ENCODE data around the gene MCC. TPM values are rescaled to one million over a fixed set of nuclear protein-coding genes. Genes with fewer than 3 reads are reported as not detected.

MCC gene
- total RNA-seq, 1 donor from 2014 or later: 14.0 TPM

DNA sequence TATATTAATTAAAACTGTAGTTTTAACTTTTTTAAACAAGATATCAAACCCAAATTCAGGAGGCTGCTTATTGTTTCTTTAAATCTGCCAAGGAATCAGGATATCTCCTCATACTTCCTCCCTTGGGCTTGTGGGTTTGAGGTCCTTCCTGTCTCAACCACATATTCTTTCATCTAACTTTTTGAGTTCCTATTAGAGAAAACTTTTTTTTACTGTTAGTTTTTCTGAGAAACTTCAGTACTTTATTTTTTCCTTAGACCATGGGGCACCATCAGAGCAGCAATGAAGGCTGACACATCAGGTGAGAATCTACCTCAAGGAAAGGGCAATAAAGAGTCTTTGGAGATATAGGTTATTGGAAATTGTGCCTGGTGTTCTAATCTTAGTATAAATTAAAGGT, 110.2 kb downstream of the MCC start:
- Mint-ChIP-seq H3K4me3 (ENCODE audit: unreplicated experiment) (no peak overlapping the region), H3K27ac (ENCODE audit: unreplicated experiment) (no peak overlapping the region), H3K36me3 (ENCODE audit: unreplicated experiment) (no peaks in the 10 kb centered on the region), H3K27me3 (ENCODE audit: unreplicated experiment) (no peaks in the 10 kb centered on the region), H3K4me1 (ENCODE audit: unreplicated experiment) (peaks cover 3% of the 10 kb centered on the region), H3K9me3 (ENCODE audit: unreplicated experiment) (no peaks in the 10 kb centered on the region)
- DNase-seq (ENCODE audit: extremely low spot score, unreplicated experiment): no peak
- TF ChIP-seq, protein P1, sequence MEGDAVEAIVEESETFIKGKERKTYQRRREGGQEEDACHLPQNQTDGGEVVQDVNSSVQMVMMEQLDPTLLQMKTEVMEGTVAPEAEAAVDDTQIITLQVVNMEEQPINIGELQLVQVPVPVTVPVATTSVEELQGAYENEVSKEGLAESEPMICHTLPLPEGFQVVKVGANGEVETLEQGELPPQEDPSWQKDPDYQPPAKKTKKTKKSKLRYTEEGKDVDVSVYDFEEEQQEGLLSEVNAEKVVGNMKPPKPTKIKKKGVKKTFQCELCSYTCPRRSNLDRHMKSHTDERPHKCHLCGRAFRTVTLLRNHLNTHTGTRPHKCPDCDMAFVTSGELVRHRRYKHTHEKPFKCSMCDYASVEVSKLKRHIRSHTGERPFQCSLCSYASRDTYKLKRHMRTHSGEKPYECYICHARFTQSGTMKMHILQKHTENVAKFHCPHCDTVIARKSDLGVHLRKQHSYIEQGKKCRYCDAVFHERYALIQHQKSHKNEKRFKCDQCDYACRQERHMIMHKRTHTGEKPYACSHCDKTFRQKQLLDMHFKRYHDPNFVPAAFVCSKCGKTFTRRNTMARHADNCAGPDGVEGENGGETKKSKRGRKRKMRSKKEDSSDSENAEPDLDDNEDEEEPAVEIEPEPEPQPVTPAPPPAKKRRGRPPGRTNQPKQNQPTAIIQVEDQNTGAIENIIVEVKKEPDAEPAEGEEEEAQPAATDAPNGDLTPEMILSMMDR (IDR thresholded peaks at IDR 0.05): no peak

DNA sequence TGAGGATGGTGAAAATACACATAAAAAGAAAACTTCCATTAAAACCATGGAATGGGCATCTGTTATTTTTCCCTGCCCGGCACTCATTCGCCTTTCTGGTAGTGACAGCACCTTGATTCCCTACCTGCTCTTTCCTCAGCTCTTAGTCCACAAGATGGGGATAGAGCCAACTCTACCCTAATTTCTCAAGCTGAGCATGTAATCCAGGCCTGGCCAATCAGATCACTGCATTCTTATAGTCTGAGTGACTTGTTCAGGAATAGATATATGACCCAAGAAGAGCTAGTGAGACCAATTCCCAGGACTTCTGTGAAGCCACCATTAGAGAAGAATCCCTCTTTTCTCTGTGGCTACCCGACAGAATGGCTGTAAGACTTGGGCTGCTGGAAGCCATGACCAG, 111.6 kb downstream of the MCC start:
- H3K27ac Mint-ChIP-seq (ENCODE audit: unreplicated experiment): no peak overlapping the region
- no peak for DNase-seq (ENCODE audit: extremely low spot score, unreplicated experiment)
- H3K4me1 Mint-ChIP-seq (ENCODE audit: unreplicated experiment): peaks cover 3% of the 10 kb centered on the region
- TF ChIP-seq, protein P1 (IDR thresholded peaks at IDR 0.05): no peak
- H3K36me3 Mint-ChIP-seq (ENCODE audit: unreplicated experiment): no peaks in the 10 kb centered on the region
- H3K9me3 Mint-ChIP-seq (ENCODE audit: unreplicated experiment): no peaks in the 10 kb centered on the region
- no peaks in the 10 kb centered on the region for H3K27me3 Mint-ChIP-seq (ENCODE audit: unreplicated experiment)
- no peak overlapping the region for H3K4me3 Mint-ChIP-seq (ENCODE audit: unreplicated experiment)

GRCh38 chr5:113375480-113376060, 112.7 kb downstream of the MCC start:
- Mint-ChIP-seq H3K36me3 (ENCODE audit: unreplicated experiment) (no peaks in the 10 kb centered on the region), H3K9me3 (ENCODE audit: unreplicated experiment) (no peaks in the 10 kb centered on the region), H3K27ac (ENCODE audit: unreplicated experiment) (no peak overlapping the region), H3K4me3 (ENCODE audit: unreplicated experiment) (no peak overlapping the region), H3K4me1 (ENCODE audit: unreplicated experiment) (peaks cover 3% of the 10 kb centered on the region), H3K27me3 (ENCODE audit: unreplicated experiment) (no peaks in the 10 kb centered on the region)
- TF ChIP-seq, protein P1 (IDR thresholded peaks at IDR 0.05): no peak
- no peak for DNase-seq (ENCODE audit: extremely low spot score, unreplicated experiment)

- Mint-ChIP-seq H3K4me1 (ENCODE audit: unreplicated experiment) (peaks cover 1% of the 10 kb centered on the region), H3K36me3 (ENCODE audit: unreplicated experiment) (no peaks in the 10 kb centered on the region), H3K4me3 (ENCODE audit: unreplicated experiment) (no peak overlapping the region), H3K27ac (ENCODE audit: unreplicated experiment) (no peak overlapping the region), H3K9me3 (ENCODE audit: unreplicated experiment) (no peaks in the 10 kb centered on the region), H3K27me3 (ENCODE audit: unreplicated experiment) (peaks cover 9% of the 10 kb centered on the region)
- DNase-seq (ENCODE audit: extremely low spot score, unreplicated experiment): no peak
- TF ChIP-seq, protein P1 (IDR thresholded peaks at IDR 0.05): no peak
These were observed 114.8 kb downstream of the MCC start for GRCh38 chr5:113373426-113373825.

DNA sequence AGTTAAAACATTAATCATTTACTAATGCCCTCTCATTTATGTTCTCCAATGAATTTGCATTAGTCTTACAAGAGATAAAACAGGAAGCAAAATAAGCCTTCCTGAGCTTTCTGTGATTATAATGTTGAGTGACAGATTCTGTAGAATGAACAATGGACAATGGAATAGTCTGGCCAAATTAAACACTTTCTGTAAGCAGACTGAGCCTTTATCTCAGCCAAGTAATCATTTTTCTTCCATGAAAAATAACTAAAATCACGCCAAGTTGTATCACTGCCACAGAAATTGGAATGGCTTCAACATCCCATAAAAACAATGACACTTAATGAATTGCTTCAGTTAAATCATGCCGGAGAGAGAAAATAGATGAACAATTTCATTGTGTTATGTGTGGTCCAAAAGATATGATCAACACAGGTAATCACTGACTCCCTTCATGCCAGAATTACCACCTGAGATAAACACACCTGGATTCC, 116.5 kb downstream of the MCC start:
- no peaks in the 10 kb centered on the region for H3K36me3 Mint-ChIP-seq (ENCODE audit: unreplicated experiment)
- no peak overlapping the region for H3K4me3 Mint-ChIP-seq (ENCODE audit: unreplicated experiment)
- no peak for DNase-seq (ENCODE audit: extremely low spot score, unreplicated experiment)
- H3K27me3 Mint-ChIP-seq (ENCODE audit: unreplicated experiment): peaks cover 13% of the 10 kb centered on the region
- no peaks in the 10 kb centered on the region for H3K9me3 Mint-ChIP-seq (ENCODE audit: unreplicated experiment)
- no peaks in the 10 kb centered on the region for H3K4me1 Mint-ChIP-seq (ENCODE audit: unreplicated experiment)
- no peak overlapping the region for H3K27ac Mint-ChIP-seq (ENCODE audit: unreplicated experiment)
- TF ChIP-seq, protein P1 (IDR thresholded peaks at IDR 0.05): no peak

Measured in osteocyte (in vitro differentiated cells).